PC-9 (cell line): ENCODE results near the gene CCNG1. TPM values are rescaled to one million over a fixed set of nuclear protein-coding genes. Genes with fewer than 3 reads are reported as not detected.

Experiments used
- BruUV-seq: library from RNA; stranded (reverse); fragments of 400-500 nt; replicated peaks from 2 replicates; lab custom pipeline; 2021; lab: Mats Ljungman, UMichigan
- CTCF ChIA-PET: fragments of 300-600 bp; sonication (Branson Sonifier 250); formaldehyde crosslinking; loops from one replicate; lab custom pipeline; 2022; ENCODE audit warnings: antibody characterized with exemption; lab: Charles Lee
- POLR2A ChIA-PET: fragments of 300-600 bp; sonication (Branson Sonifier 250); formaldehyde crosslinking; loops from one replicate; lab custom pipeline; 2022; ENCODE audit warnings: antibody characterized with exemption; ENCODE audit not compliant: unreplicated experiment; lab: Charles Lee
- DNase-seq, 2 experiments: peaks; one replicate each; pipeline versions ENCODE4 v3.0.0 to v3.0.0-alpha.2; 2015 to 2022; ENCODE audit warnings: mixed read lengths in 1 of 2
- H2AFZ ChIP-seq: fragments of 200-600 bp; sonication (generic); 2 replicates; pipeline ENCODE4 v1.8.1; 2017; ENCODE audit warnings: antibody characterized with exemption
- H3F3A ChIP-seq: fragments of 200-600 bp; sonication (generic); 2 replicates; pipeline ENCODE4 v1.8.1; 2017; ENCODE audit warnings: antibody characterized with exemption, mild to moderate bottlenecking, low read depth; ENCODE audit not compliant: insufficient read depth
- H3K27ac ChIP-seq: fragments of 200-600 bp; sonication (generic); 2 replicates; pipeline ENCODE4 v1.6.1; 2016; ENCODE audit warnings: mixed run types
- H3K27me3 ChIP-seq: fragments of 200-600 bp; sonication (generic); 2 replicates; pipeline ENCODE4 v1.6.1; 2016; ENCODE audit warnings: low read depth, mixed run types; ENCODE audit not compliant: insufficient read depth
- H3K36me3 ChIP-seq: fragments of 200-600 bp; sonication (generic); 2 replicates; pipeline ENCODE4 v1.6.1; 2016; ENCODE audit warnings: low read depth, mixed run types
- H3K4me1 ChIP-seq: fragments of 200-600 bp; sonication (generic); replicated peaks from 2 replicates; pipeline ENCODE4 v1.6.1; 2016; ENCODE audit warnings: mixed run types; ENCODE audit not compliant: insufficient read depth
- H3K4me2 ChIP-seq: fragments of 200-600 bp; sonication (generic); 2 replicates; pipeline ENCODE4 v1.6.1; 2017; ENCODE audit warnings: mixed run types
- H3K4me3 ChIP-seq: fragments of 200-600 bp; sonication (generic); 2 replicates; pipeline ENCODE4 v1.6.1; 2016; ENCODE audit warnings: mixed run types
- H3K79me2 ChIP-seq: fragments of 200-600 bp; sonication (generic); 2 replicates; pipeline ENCODE4 v1.6.1; 2017; ENCODE audit warnings: low read depth, mixed run types
- H3K9me2 ChIP-seq: fragments of 200-600 bp; sonication (generic); 2 replicates; pipeline ENCODE4 v1.8.1; 2017; ENCODE audit warnings: mild to moderate bottlenecking; ENCODE audit not compliant: insufficient read depth
- H3K9me3 ChIP-seq: fragments of 200-600 bp; sonication (generic); 2 replicates; pipeline ENCODE4 v1.8.1; 2016; ENCODE audit warnings: low read depth; ENCODE audit not compliant: insufficient read depth
- H4K20me1 ChIP-seq: fragments of 200-600 bp; sonication (generic); 2 replicates; pipeline ENCODE4 v1.8.1; 2017; ENCODE audit not compliant: insufficient read depth
- CTCF ChIP-seq: fragments of 200-600 bp; sonication (generic); conservative IDR thresholded peaks from 2 replicates; pipeline ENCODE4 v1.6.1; 2017; ENCODE audit warnings: mixed run types, antibody characterized with exemption, mild to moderate bottlenecking, moderate library complexity
- EZH2 ChIP-seq: fragments of 200-600 bp; sonication (generic); IDR thresholded peaks from 2 replicates; pipeline ENCODE4 v1.8.0; 2017; ENCODE audit warnings: antibody characterized with exemption, low read depth
- intact Hi-C: fragments of 100-400 bp; cut with micrococcal nuclease; formaldehyde crosslinking; loops from one replicate; pipeline ENCODE4 v1.10.0; 2022; ENCODE audit not compliant: unreplicated experiment
- total RNA-seq: library from RNA; stranded (reverse); gene quantifications from 2 replicates; pipeline ENCODE4 v1.2.3, GENCODE V29; 2021

CCNG1 gene
- total RNA-seq, 1 experiment from 2014 or later, result 112 TPM

GRCh38 chr5:163489055-163489744 is 51.8 kb downstream of the CCNG1 start:
- intact Hi-C loops, result no loop called here
- Histone ChIP-seq H3K9me2 (no peaks in the 10 kb centered on the region), H2AFZ (no peak overlapping the region), H3K27me3 (no peaks in the 10 kb centered on the region), H3K4me2 (no peak overlapping the region), H3F3A (peaks cover 9% of the 10 kb centered on the region; the same call in 1 of the 2 replicates), H3K4me1 (no peaks in the 10 kb centered on the region), H3K36me3 (peaks cover 15% of the 10 kb centered on the region; the same call in 1 of the 2 replicates), H4K20me1 (no peaks in the 10 kb centered on the region), H3K4me3 (no peak overlapping the region), H3K79me2 (no peaks in the 10 kb centered on the region), H3K27ac (no peak overlapping the region), H3K9me3 (no peaks in the 10 kb centered on the region)
- no peak for DNase-seq
- no TSS peak for BruUV-seq
- ChIA-PET CTCF (no interaction called here), POLR2A (interaction anchor here (0.7 kb wide), 1 partner anchor 80 kb away, joined by 4 read pairs; no protein-coding TSS in a partner anchor)
- TF ChIP-seq CTCF (no peak), EZH2 (no peak)

GRCh38 chr5:163489745-163490075 is 52.3 kb downstream of the CCNG1 start:
- intact Hi-C loops, result no loop called here
- H3K4me2 ChIP-seq, result no peak overlapping the region
- no peaks in the 10 kb centered on the region for H3K79me2 ChIP-seq
- ChIA-PET CTCF (no interaction called here), POLR2A (no interaction called here)
- H3K4me3 ChIP-seq, result no peak overlapping the region
- no peaks in the 10 kb centered on the region for H3K4me1 ChIP-seq
- BruUV-seq, result no TSS peak
- H3K36me3 ChIP-seq, result peaks cover 15% of the 10 kb centered on the region; the same call in 1 of the 2 replicates
- H3K9me2 ChIP-seq, result no peaks in the 10 kb centered on the region
- H3K27ac ChIP-seq, result no peak overlapping the region
- DNase-seq, result no peak
- H3K9me3 ChIP-seq, result no peaks in the 10 kb centered on the region
- no peaks in the 10 kb centered on the region for H4K20me1 ChIP-seq
- TF ChIP-seq CTCF (no peak), EZH2 (no peak)
- H3F3A ChIP-seq, result peaks cover 9% of the 10 kb centered on the region; the same call in 1 of the 2 replicates
- H3K27me3 ChIP-seq, result no peaks in the 10 kb centered on the region
- H2AFZ ChIP-seq, result no peak overlapping the region

Other genes with a start within 250 kb of the CCNG1 start
- gene NUDCD2, start 22.5 kb downstream of the CCNG1 start, total RNA-seq, result 68.6 and 71.6 TPM in 2 replicates
- 83.9 and 94.5 TPM in 2 replicates for gene HMMR, start 23.0 kb downstream of the CCNG1 start, total RNA-seq
- 46.3 and 66.2 TPM in 2 replicates for gene MAT2B, start 68.0 kb downstream of the CCNG1 start, total RNA-seq